ENCODE measurements around the gene NIPSNAP3A.

The NIPSNAP3A gene

GRCh38 chr9:104774831-104775573 is 27.5 kb downstream of the NIPSNAP3A start:
- DNase-seq (ENCODE audit: low read depth): no peak

GRCh38 chr9:104775574-104775936 is 28.1 kb downstream of the NIPSNAP3A start:
- no peak for DNase-seq (ENCODE audit: low read depth)

- no peak for DNase-seq (ENCODE audit: low read depth)
Measured at GRCh38 chr9:104775976-104776375, 28.5 kb downstream of the NIPSNAP3A start.

GRCh38 chr9:104776797-104777196 is 29.3 kb downstream of the NIPSNAP3A start:
- DNase-seq (ENCODE audit: low read depth): no peak

GRCh38 chr9:104778802-104779201 is 31.3 kb downstream of the NIPSNAP3A start:
- DNase-seq (ENCODE audit: low read depth): no peak

GRCh38 chr9:104779334-104779733 is 31.9 kb downstream of the NIPSNAP3A start:
- DNase-seq (ENCODE audit: low read depth): no peak

- no peak for DNase-seq (ENCODE audit: low read depth)
Measured at GRCh38 chr9:104779946-104780535, 32.6 kb downstream of the NIPSNAP3A start.

GRCh38 chr9:104780796-104781395 is 33.4 kb downstream of the NIPSNAP3A start:
- peak; percentile 23 for DNase-seq (ENCODE audit: low read depth)

GRCh38 chr9:104783588-104783987 is 36.1 kb downstream of the NIPSNAP3A start:
- DNase-seq (ENCODE audit: low read depth): no peak

- DNase-seq (ENCODE audit: low read depth): no peak
Measured at GRCh38 chr9:104784098-104784497, 36.6 kb downstream of the NIPSNAP3A start.

- no peak for DNase-seq (ENCODE audit: low read depth)
Measured at GRCh38 chr9:104786293-104786692, 38.8 kb downstream of the NIPSNAP3A start.

GRCh38 chr9:104787306-104788015 is 40.0 kb downstream of the NIPSNAP3A start:
- no peak for DNase-seq (ENCODE audit: low read depth)

- no peak for DNase-seq (ENCODE audit: low read depth)
Measured at GRCh38 chr9:104788251-104788650, 40.8 kb downstream of the NIPSNAP3A start.

- no peak for DNase-seq (ENCODE audit: low read depth)
Measured at GRCh38 chr9:104794070-104794469, 46.6 kb downstream of the NIPSNAP3A start.

GRCh38 chr9:104795082-104795481 is 47.6 kb downstream of the NIPSNAP3A start:
- DNase-seq (ENCODE audit: low read depth): no peak

- DNase-seq (ENCODE audit: low read depth): no peak
Measured at GRCh38 chr9:104795857-104796256, 48.4 kb downstream of the NIPSNAP3A start.

GRCh38 chr9:104798209-104798995 is 50.9 kb downstream of the NIPSNAP3A start:
- DNase-seq (ENCODE audit: low read depth): no peak

GRCh38 chr9:104800068-104800785 is 52.7 kb downstream of the NIPSNAP3A start:
- no peak for DNase-seq (ENCODE audit: low read depth)

- DNase-seq (ENCODE audit: low read depth): no peak
Measured at GRCh38 chr9:104802110-104802509, 54.6 kb downstream of the NIPSNAP3A start.

- no peak for DNase-seq (ENCODE audit: low read depth)
Measured at GRCh38 chr9:104802906-104803305, 55.4 kb downstream of the NIPSNAP3A start.

- DNase-seq (ENCODE audit: low read depth): no peak
Measured at GRCh38 chr9:104805441-104805840, 58.0 kb downstream of the NIPSNAP3A start.
